ENCODE data around the gene S100PBP. TPM values are rescaled to one million over a fixed set of nuclear protein-coding genes. Genes with fewer than 3 reads are reported as not detected.
A peak's percentile ranks its signal among the peaks of the same experiment; 100 is the strongest.

Gene S100PBP
- total and polyA plus RNA-seq, 2 donors from 2014 or later: 14.3 to 40.1 TPM

GRCh38 chr1:32901823-32902534 is 84.5 kb downstream of the S100PBP start:
- TF ChIP-seq, protein P1, sequence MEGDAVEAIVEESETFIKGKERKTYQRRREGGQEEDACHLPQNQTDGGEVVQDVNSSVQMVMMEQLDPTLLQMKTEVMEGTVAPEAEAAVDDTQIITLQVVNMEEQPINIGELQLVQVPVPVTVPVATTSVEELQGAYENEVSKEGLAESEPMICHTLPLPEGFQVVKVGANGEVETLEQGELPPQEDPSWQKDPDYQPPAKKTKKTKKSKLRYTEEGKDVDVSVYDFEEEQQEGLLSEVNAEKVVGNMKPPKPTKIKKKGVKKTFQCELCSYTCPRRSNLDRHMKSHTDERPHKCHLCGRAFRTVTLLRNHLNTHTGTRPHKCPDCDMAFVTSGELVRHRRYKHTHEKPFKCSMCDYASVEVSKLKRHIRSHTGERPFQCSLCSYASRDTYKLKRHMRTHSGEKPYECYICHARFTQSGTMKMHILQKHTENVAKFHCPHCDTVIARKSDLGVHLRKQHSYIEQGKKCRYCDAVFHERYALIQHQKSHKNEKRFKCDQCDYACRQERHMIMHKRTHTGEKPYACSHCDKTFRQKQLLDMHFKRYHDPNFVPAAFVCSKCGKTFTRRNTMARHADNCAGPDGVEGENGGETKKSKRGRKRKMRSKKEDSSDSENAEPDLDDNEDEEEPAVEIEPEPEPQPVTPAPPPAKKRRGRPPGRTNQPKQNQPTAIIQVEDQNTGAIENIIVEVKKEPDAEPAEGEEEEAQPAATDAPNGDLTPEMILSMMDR (IDR thresholded peaks at IDR 0.05; ENCODE audit: borderline replicate concordance, extremely low read depth, insufficient read depth): no peak
- H3K27me3 ChIP-seq (ENCODE audit: control insufficient read depth, insufficient read depth, low read length): no peaks in the 10 kb centered on the region
- intact Hi-C loops (cut with DNase I): no loop called here
- FAIRE-seq: no peak
- H3K27ac ChIP-seq (ENCODE audit: low read depth in 2 of 2, low read length in 2 of 2): no peak overlapping the region
- H3K4me1 ChIP-seq (ENCODE audit: control insufficient read depth in 2 of 3, insufficient read depth in 2 of 3, low read depth in 1 of 3, low read length in 3 of 3): peaks cover 0 to 8% (median 0%) of the 10 kb centered on the region in 3 donors
- no peaks in the 10 kb centered on the region for H3K36me3 ChIP-seq (ENCODE audit: control insufficient read depth in 2 of 3, insufficient read depth in 3 of 3, low read length in 3 of 3)
- DNase-seq: no peak
- peak overlapping the region in 2 of 3 donors; percentile 36 to 60 for H3K4me3 ChIP-seq (ENCODE audit: low read length in 3 of 3)
- H3K9me3 ChIP-seq (ENCODE audit: control insufficient read depth in 2 of 3, insufficient read depth in 1 of 3, low read length in 3 of 3): no peaks in the 10 kb centered on the region
- peak overlapping the region in 2 of 3 donors; percentile 30 to 66 for H3K9ac ChIP-seq (ENCODE audit: low read length in 3 of 3)

DNA sequence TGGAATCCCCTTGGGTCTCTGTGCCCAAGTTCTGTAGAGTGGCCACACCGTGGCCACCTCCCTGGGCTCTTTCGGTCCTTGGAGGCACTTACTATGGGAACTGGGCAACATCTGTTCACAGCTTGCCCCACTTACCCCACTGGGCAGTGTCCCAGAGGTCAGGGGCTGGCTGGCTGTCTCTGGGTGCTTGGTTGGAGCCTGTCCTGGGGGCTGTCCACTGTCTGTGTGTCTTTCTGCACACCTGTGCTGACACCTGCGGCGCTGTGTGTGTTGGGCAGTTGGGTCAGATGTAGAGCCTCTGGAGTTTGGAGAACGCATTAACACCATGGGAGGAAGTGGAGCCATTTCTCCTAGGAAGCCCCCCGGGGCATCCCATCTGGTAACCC is 85.1 kb downstream of the S100PBP start:
- Histone ChIP-seq H3K4me1 (ENCODE audit: control insufficient read depth in 2 of 3, insufficient read depth in 2 of 3, low read depth in 1 of 3, low read length in 3 of 3) (peaks cover 0 to 8% (median 0%) of the 10 kb centered on the region in 3 donors), H3K9me3 (ENCODE audit: control insufficient read depth in 2 of 3, insufficient read depth in 1 of 3, low read length in 3 of 3) (no peaks in the 10 kb centered on the region), H3K27ac (ENCODE audit: low read depth in 2 of 2, low read length in 2 of 2) (no peak overlapping the region), H3K36me3 (ENCODE audit: control insufficient read depth in 2 of 3, insufficient read depth in 3 of 3, low read length in 3 of 3) (no peaks in the 10 kb centered on the region), H3K27me3 (ENCODE audit: control insufficient read depth, insufficient read depth, low read length) (no peaks in the 10 kb centered on the region), H3K4me3 (ENCODE audit: low read length in 3 of 3) (no peak overlapping the region), H3K9ac (ENCODE audit: low read length in 3 of 3) (no peak overlapping the region)
- DNase-seq (peak in 1 of 5 donors; percentile 42), FAIRE-seq (no peak)
- intact Hi-C loops (cut with DNase I): no loop called here
- TF ChIP-seq, protein P1 (IDR thresholded peaks at IDR 0.05; ENCODE audit: borderline replicate concordance, extremely low read depth, insufficient read depth): no peak

GRCh38 chr1:32903991-32904785 is 86.7 kb downstream of the S100PBP start:
- intact Hi-C loops (cut with DNase I): no loop called here
- peaks cover 0 to 8% (median 0%) of the 10 kb centered on the region in 3 donors for H3K4me1 ChIP-seq (ENCODE audit: control insufficient read depth in 2 of 3, insufficient read depth in 2 of 3, low read depth in 1 of 3, low read length in 3 of 3)
- no peaks in the 10 kb centered on the region for H3K9me3 ChIP-seq (ENCODE audit: control insufficient read depth in 2 of 3, insufficient read depth in 1 of 3, low read length in 3 of 3)
- H3K36me3 ChIP-seq (ENCODE audit: control insufficient read depth in 2 of 3, insufficient read depth in 3 of 3, low read length in 3 of 3): no peaks in the 10 kb centered on the region
- FAIRE-seq: no peak
- DNase-seq: no peak
- TF ChIP-seq, protein P1 (IDR thresholded peaks at IDR 0.05; ENCODE audit: borderline replicate concordance, extremely low read depth, insufficient read depth): no peak
- no peak overlapping the region for H3K9ac ChIP-seq (ENCODE audit: low read length in 3 of 3)
- no peak overlapping the region for H3K4me3 ChIP-seq (ENCODE audit: low read length in 3 of 3)
- no peaks in the 10 kb centered on the region for H3K27me3 ChIP-seq (ENCODE audit: control insufficient read depth, insufficient read depth, low read length)
- no peak overlapping the region for H3K27ac ChIP-seq (ENCODE audit: low read depth in 2 of 2, low read length in 2 of 2)
